WTC11 (cell line): Measurements from ENCODE around the gene ZMIZ1. TPM values are rescaled to one million over a fixed set of nuclear protein-coding genes. Genes with fewer than 3 reads are reported as not detected.

ENCODE experiments used
- ATAC-seq: fragments of 200-7000 bp; cut with Tn5 transposase; 2 replicates; pipeline ENCODE4 v1.10.0; 2021; ENCODE audit warnings: mild to moderate bottlenecking, moderate library complexity
- CTCF ChIA-PET: fragments of 300-600 bp; sonication (Branson Sonifier 250); formaldehyde crosslinking; loops from one replicate; lab custom pipeline; 2021; ENCODE audit warnings: antibody characterized with exemption; lab: Charles Lee
- POLR2A ChIA-PET: fragments of 350-600 bp; sonication (Branson Sonifier 250); formaldehyde crosslinking; loops from one replicate; lab custom pipeline; 2021; ENCODE audit warnings: antibody characterized with exemption; lab: Charles Lee
- DNase-seq: peaks from one replicate; pipeline ENCODE4 v3.0.0; 2021; ENCODE audit warnings: low spot score
- H3K27ac Mint-ChIP-seq: 2 replicates; pipeline ENCODE4 v1.8.0; 2021; ENCODE audit warnings: mixed read lengths
- H3K27me3 Mint-ChIP-seq: 2 replicates; pipeline ENCODE4 v1.8.0; 2021; ENCODE audit warnings: low read depth, mild to moderate bottlenecking, moderate library complexity, mixed read lengths
- H3K36me3 Mint-ChIP-seq: 2 replicates; pipeline ENCODE4 v1.8.0; 2021; ENCODE audit warnings: mixed read lengths
- H3K4me1 Mint-ChIP-seq: 2 replicates; pipeline ENCODE4 v1.8.0; 2022; ENCODE audit warnings: mixed read lengths
- H3K4me3 Mint-ChIP-seq: 2 replicates; pipeline ENCODE4 v1.8.0; 2021; ENCODE audit warnings: mild to moderate bottlenecking, moderate library complexity, mixed read lengths
- H3K9me3 Mint-ChIP-seq: 2 replicates; pipeline ENCODE4 v1.8.0; 2021; ENCODE audit warnings: mixed read lengths
- ATF2 ChIP-seq: sonication (generic); formaldehyde crosslinking; IDR thresholded peaks from 2 replicates; pipeline ENCODE4 v1.8.1; 2022; ENCODE audit warnings: low read depth, missing genetic modification reagents, borderline replicate concordance
- ATF6 ChIP-seq: sonication (generic); formaldehyde crosslinking; IDR thresholded peaks from 2 replicates; pipeline ENCODE4 v1.8.1; 2023; ENCODE audit warnings: mild to moderate bottlenecking, missing genetic modification reagents
- CBFB ChIP-seq: sonication (generic); formaldehyde crosslinking; IDR thresholded peaks from 2 replicates; pipeline ENCODE4 v1.8.1; 2022; ENCODE audit warnings: mild to moderate bottlenecking, low read depth, missing genetic modification reagents
- ELF4 ChIP-seq: sonication (generic); formaldehyde crosslinking; IDR thresholded peaks from 2 replicates; pipeline ENCODE4 v1.8.1; 2022; ENCODE audit warnings: low read depth, mild to moderate bottlenecking, moderate library complexity, missing genetic modification reagents
- ERG ChIP-seq: fragments of 250-450 bp; sonication (Bioruptor Pico); IDR thresholded peaks from 2 replicates; pipeline ENCODE4 v1.8.0; 2021; ENCODE audit warnings: mild to moderate bottlenecking
- GABPB1 ChIP-seq: sonication (generic); formaldehyde crosslinking; IDR thresholded peaks from 2 replicates; pipeline ENCODE4 v1.8.1; 2023; ENCODE audit warnings: mild to moderate bottlenecking, missing genetic modification reagents
- IRF1 ChIP-seq: sonication (generic); formaldehyde crosslinking; IDR thresholded peaks from 2 replicates; pipeline ENCODE4 v1.8.0; 2023; ENCODE audit warnings: missing genetic modification reagents
- JAZF1 ChIP-seq: fragments of 250-450 bp; sonication (Bioruptor Pico); IDR thresholded peaks from 2 replicates; pipeline ENCODE4 v1.9.0; 2021; ENCODE audit warnings: moderate library complexity, mild to moderate bottlenecking, inconsistent platforms
- MXD4 ChIP-seq: fragments of 250-450 bp; sonication (Bioruptor Pico); IDR thresholded peaks from 2 replicates; pipeline ENCODE4 v1.8.0; 2021; ENCODE audit warnings: mild to moderate bottlenecking, moderate library complexity, borderline replicate concordance
- NFYB ChIP-seq: sonication (generic); formaldehyde crosslinking; conservative IDR thresholded peaks from 2 replicates; pipeline ENCODE4 v1.8.0; 2022; ENCODE audit warnings: low read depth, missing genetic modification reagents
- NR1H2 ChIP-seq: sonication (generic); formaldehyde crosslinking; IDR thresholded peaks from 2 replicates; pipeline ENCODE4 v1.9.0; 2021; ENCODE audit warnings: mild to moderate bottlenecking, moderate library complexity, missing genetic modification reagents
- OVOL2 ChIP-seq: fragments of 250-450 bp; sonication (Bioruptor Pico); IDR thresholded peaks from 2 replicates; pipeline ENCODE4 v1.9.0; 2021; ENCODE audit warnings: mild to moderate bottlenecking, borderline replicate concordance
- PRRX2 ChIP-seq: fragments of 250-450 bp; sonication (Bioruptor Pico); IDR thresholded peaks from 2 replicates; pipeline ENCODE4 v1.8.0; 2021; ENCODE audit warnings: mild to moderate bottlenecking
- SMAD3 ChIP-seq: sonication (generic); formaldehyde crosslinking; IDR thresholded peaks from 2 replicates; pipeline ENCODE4 v1.8.0; 2022; ENCODE audit warnings: missing genetic modification reagents, mild to moderate bottlenecking, borderline replicate concordance
- SP1 ChIP-seq: sonication (generic); formaldehyde crosslinking; conservative IDR thresholded peaks from 2 replicates; pipeline ENCODE4 v1.8.1; 2022; ENCODE audit warnings: missing genetic modification reagents
- USF1 ChIP-seq: sonication (generic); formaldehyde crosslinking; IDR thresholded peaks from 2 replicates; pipeline ENCODE4 v1.8.0; 2022; ENCODE audit warnings: mild to moderate bottlenecking, missing genetic modification reagents
- ZBTB21 ChIP-seq: sonication (generic); formaldehyde crosslinking; IDR thresholded peaks from 2 replicates; pipeline ENCODE4 v1.8.1; 2023; ENCODE audit warnings: mild to moderate bottlenecking, missing genetic modification reagents, borderline replicate concordance
- ZNF396 ChIP-seq: fragments of 250-450 bp; sonication (Bioruptor Pico); IDR thresholded peaks from 2 replicates; pipeline ENCODE4 v1.8.0; 2021; ENCODE audit warnings: mild to moderate bottlenecking, moderate library complexity, borderline replicate concordance
- ZNF425 ChIP-seq: fragments of 250-450 bp; sonication (Bioruptor Pico); conservative IDR thresholded peaks from 2 replicates; pipeline ENCODE4 v1.9.0; 2021; ENCODE audit warnings: mild to moderate bottlenecking
- ZNF671 ChIP-seq: fragments of 250-450 bp; sonication (Bioruptor Pico); IDR thresholded peaks from 2 replicates; pipeline ENCODE4 v1.8.0; 2021; ENCODE audit warnings: mild to moderate bottlenecking
- total RNA-seq: library from RNA; stranded (reverse); gene quantifications from 3 replicates; pipeline ENCODE4 v1.2.3, GENCODE V29; 2021

The ZMIZ1 gene
- total RNA-seq, 1 experiment from 2014 or later: 44.4 TPM

- Mint-ChIP-seq H3K36me3 (no peaks in the 10 kb centered on the region), H3K27me3 (no peaks in the 10 kb centered on the region), H3K27ac (peak overlapping the region; percentile 45), H3K9me3 (no peaks in the 10 kb centered on the region), H3K4me3 (no peak overlapping the region), H3K4me1 (peaks cover 83% of the 10 kb centered on the region)
- no peak for TF ChIP-seq CBFB (CRISPR knock-in tag)
- TF ChIP-seq SMAD3 (CRISPR knock-in tag): no peak
- no peak for TF ChIP-seq NR1H2 (CRISPR knock-in tag)
- no peak for TF ChIP-seq ERG (CRISPR knock-in tag)
- no peak for TF ChIP-seq ELF4 (CRISPR knock-in tag)
- TF ChIP-seq ZBTB21 (CRISPR knock-in tag): no peak
- TF ChIP-seq PRRX2 (CRISPR knock-in tag): no peak
- no peak for TF ChIP-seq JAZF1 (CRISPR knock-in tag)
- TF ChIP-seq OVOL2: no peak
- no peak for TF ChIP-seq NFYB (CRISPR knock-in tag)
- no peak for TF ChIP-seq SP1 (CRISPR knock-in tag)
- no peak for TF ChIP-seq ZNF425 (CRISPR knock-in tag)
- no peak for TF ChIP-seq ATF6 (CRISPR knock-in tag)
- no peak for TF ChIP-seq IRF1
- TF ChIP-seq ZNF671 (CRISPR knock-in tag): no peak
- no peak for TF ChIP-seq MXD4 (CRISPR knock-in tag)
- TF ChIP-seq USF1 (CRISPR knock-in tag): no peak
- no peak for TF ChIP-seq GABPB1 (CRISPR knock-in tag)
- TF ChIP-seq ATF2 (CRISPR knock-in tag): no peak
- no peak for TF ChIP-seq ZNF396 (CRISPR knock-in tag)
- no peak for DNase-seq
- ChIA-PET POLR2A (interaction anchor here (1.3 to 1.4 kb wide), 2 partner anchors 15 to 26 kb away, joined by 3 to 6 read pairs; no protein-coding TSS in a partner anchor), CTCF (interaction anchor here (0.8 to 4.6 kb wide), 5 partner anchors 25 to 157 kb away, joined by 3 to 21 read pairs (median 3); no protein-coding TSS in a partner anchor)
- ATAC-seq: no peak; the same call in 1 of the 2 replicates
Observed at GRCh38 chr10:79131836-79132631, 63.3 kb downstream of the ZMIZ1 start.
